Measurements from ENCODE around the gene FLT3LG.

Gene FLT3LG

GRCh38 chr19:49428547-49429451, 45.2 kb upstream of the FLT3LG start:
- TF ChIP-seq FOXP2 (optimal IDR thresholded peaks at IDR 0.05; ENCODE audit: borderline replicate concordance, extremely low read depth, extremely low read length, insufficient read depth) (no peak), TAF1 (IDR thresholded peaks at IDR 0.05; ENCODE audit: borderline replicate concordance, insufficient read depth, low read length) (no peak), REST (IDR thresholded peaks at IDR 0.05; ENCODE audit: insufficient read depth in 1 of 2, low read depth in 2 of 2, low read length in 2 of 2) (no peak), SIN3A (IDR thresholded peaks at IDR 0.05; ENCODE audit: borderline replicate concordance, insufficient read depth, low read length) (no peak), POLR2AphosphoS5 (IDR thresholded peaks at IDR 0.05; ENCODE audit: low read depth, low read length) (no peak)

- TF ChIP-seq SIN3A (IDR thresholded peaks at IDR 0.05; ENCODE audit: borderline replicate concordance, insufficient read depth, low read length) (no peak), REST (IDR thresholded peaks at IDR 0.05; ENCODE audit: insufficient read depth in 1 of 2, low read depth in 2 of 2, low read length in 2 of 2) (no peak), FOXP2 (optimal IDR thresholded peaks at IDR 0.05; ENCODE audit: borderline replicate concordance, extremely low read depth, extremely low read length, insufficient read depth) (no peak), POLR2AphosphoS5 (IDR thresholded peaks at IDR 0.05; ENCODE audit: low read depth, low read length) (no peak), TAF1 (IDR thresholded peaks at IDR 0.05; ENCODE audit: borderline replicate concordance, insufficient read depth, low read length) (no peak)
Measured at GRCh38 chr19:49430172-49430677, 43.8 kb upstream of the FLT3LG start.

- TF ChIP-seq FOXP2 (optimal IDR thresholded peaks at IDR 0.05; ENCODE audit: borderline replicate concordance, extremely low read depth, extremely low read length, insufficient read depth): no peak
- no peak for TF ChIP-seq SIN3A (IDR thresholded peaks at IDR 0.05; ENCODE audit: borderline replicate concordance, insufficient read depth, low read length)
- no peak for TF ChIP-seq REST (IDR thresholded peaks at IDR 0.05; ENCODE audit: insufficient read depth in 1 of 2, low read depth in 2 of 2, low read length in 2 of 2)
- TF ChIP-seq TAF1 (IDR thresholded peaks at IDR 0.05; ENCODE audit: borderline replicate concordance, insufficient read depth, low read length): no peak
- TF ChIP-seq POLR2AphosphoS5 (IDR thresholded peaks at IDR 0.05; ENCODE audit: low read depth, low read length): no peak
Measured at GRCh38 chr19:49430678-49431329, 43.2 kb upstream of the FLT3LG start.

GRCh38 chr19:49431330-49431749, 42.7 kb upstream of the FLT3LG start:
- TF ChIP-seq SIN3A (IDR thresholded peaks at IDR 0.05; ENCODE audit: borderline replicate concordance, insufficient read depth, low read length): no peak
- no peak for TF ChIP-seq REST (IDR thresholded peaks at IDR 0.05; ENCODE audit: insufficient read depth in 1 of 2, low read depth in 2 of 2, low read length in 2 of 2)
- no peak for TF ChIP-seq TAF1 (IDR thresholded peaks at IDR 0.05; ENCODE audit: borderline replicate concordance, insufficient read depth, low read length)
- TF ChIP-seq FOXP2 (optimal IDR thresholded peaks at IDR 0.05; ENCODE audit: borderline replicate concordance, extremely low read depth, extremely low read length, insufficient read depth): no peak
- no peak for TF ChIP-seq POLR2AphosphoS5 (IDR thresholded peaks at IDR 0.05; ENCODE audit: low read depth, low read length)
